PC-9 (cell line): ENCODE measurements around the gene PEMT.

Experiments used
- EZH2 ChIP-seq: fragments of 200-600 bp; sonication (generic); IDR thresholded peaks from 2 replicates; pipeline ENCODE4 v1.8.0; 2017; ENCODE audit warnings: antibody characterized with exemption, low read depth
- TF ChIP-seq, protein P1 (sequence below): fragments of 200-600 bp; sonication (generic); conservative IDR thresholded peaks from 2 replicates; pipeline ENCODE4 v1.6.1; 2017; ENCODE audit warnings: mixed run types, antibody characterized with exemption, mild to moderate bottlenecking, moderate library complexity

- TF ChIP-seq, protein P1, sequence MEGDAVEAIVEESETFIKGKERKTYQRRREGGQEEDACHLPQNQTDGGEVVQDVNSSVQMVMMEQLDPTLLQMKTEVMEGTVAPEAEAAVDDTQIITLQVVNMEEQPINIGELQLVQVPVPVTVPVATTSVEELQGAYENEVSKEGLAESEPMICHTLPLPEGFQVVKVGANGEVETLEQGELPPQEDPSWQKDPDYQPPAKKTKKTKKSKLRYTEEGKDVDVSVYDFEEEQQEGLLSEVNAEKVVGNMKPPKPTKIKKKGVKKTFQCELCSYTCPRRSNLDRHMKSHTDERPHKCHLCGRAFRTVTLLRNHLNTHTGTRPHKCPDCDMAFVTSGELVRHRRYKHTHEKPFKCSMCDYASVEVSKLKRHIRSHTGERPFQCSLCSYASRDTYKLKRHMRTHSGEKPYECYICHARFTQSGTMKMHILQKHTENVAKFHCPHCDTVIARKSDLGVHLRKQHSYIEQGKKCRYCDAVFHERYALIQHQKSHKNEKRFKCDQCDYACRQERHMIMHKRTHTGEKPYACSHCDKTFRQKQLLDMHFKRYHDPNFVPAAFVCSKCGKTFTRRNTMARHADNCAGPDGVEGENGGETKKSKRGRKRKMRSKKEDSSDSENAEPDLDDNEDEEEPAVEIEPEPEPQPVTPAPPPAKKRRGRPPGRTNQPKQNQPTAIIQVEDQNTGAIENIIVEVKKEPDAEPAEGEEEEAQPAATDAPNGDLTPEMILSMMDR = no peak
- TF ChIP-seq EZH2 = no peak
These were observed 34.8 kb downstream of the PEMT start for GRCh38 chr17:17556671-17557070.
